Keratinocyte (primary cell): ENCODE results near the gene ZBTB39. TPM values are rescaled to one million over a fixed set of nuclear protein-coding genes. Genes with fewer than 3 reads are reported as not detected.
A peak's percentile ranks its signal among the peaks of the same experiment; 100 is the strongest.

Source experiments
- DNase-seq: peaks from one replicate; pipeline ENCODE4 v3.0.0-alpha.2; 2011; ENCODE audit warnings: low read depth, missing footprints, low spot score
- FAIRE-seq: peaks from 2 replicates; lab custom pipeline; 2011; peaks lifted over from hg19 to GRCh38; lab: Jason Lieb, UNC
- H2AFZ ChIP-seq: 2 replicates; pipeline ENCODE4 v1.6.0; 2012; ENCODE audit warnings: low read length, control low read depth, inconsistent platforms; ENCODE audit not compliant: control insufficient read depth
- H3K27ac ChIP-seq: 2 replicates; pipeline ENCODE4 v1.5.1; 2011; ENCODE audit warnings: low read length; ENCODE audit not compliant: control insufficient read depth, insufficient read depth
- H3K27me3 ChIP-seq: 3 replicates; pipeline ENCODE4 v1.6.0; 2011; ENCODE audit warnings: low read length; ENCODE audit not compliant: control insufficient read depth, insufficient read depth; ENCODE audit errors: extremely low read depth
- H3K36me3 ChIP-seq, 2 experiments: 2 replicates in 1 of 2; 3 replicates in 1 of 2; pipeline ENCODE4 v1.5.1; 2011; ENCODE audit warnings: low read length in 2 of 2, mild to moderate bottlenecking in 1 of 2; ENCODE audit not compliant: control insufficient read depth in 2 of 2, insufficient read depth in 2 of 2; ENCODE audit errors: extremely low read depth in 1 of 2
- H3K4me1 ChIP-seq: 3 replicates; pipeline ENCODE4 v1.5.1; 2011; ENCODE audit warnings: low read length; ENCODE audit not compliant: control insufficient read depth, insufficient read depth; ENCODE audit errors: extremely low read depth
- H3K4me2 ChIP-seq: 3 replicates; pipeline ENCODE4 v1.6.0; 2011; ENCODE audit warnings: low read depth, low read length; ENCODE audit not compliant: control insufficient read depth, insufficient read depth; ENCODE audit errors: extremely low read depth
- H3K4me3 ChIP-seq, 3 experiments: fragments of 200-600 bp in 1 of 3; sonication (generic) in 1 of 3; 2 replicates in 2 of 3; 3 replicates in 1 of 3; pipeline ENCODE4 v1.5.1; 2011 to 2016; ENCODE audit warnings: low read length in 3 of 3, mild to moderate bottlenecking in 3 of 3, control low read depth in 2 of 3, inconsistent platforms in 1 of 3, low read depth in 1 of 3, mixed read lengths in 1 of 3, mixed run types in 1 of 3, moderate library complexity in 1 of 3; ENCODE audit not compliant: control insufficient read depth in 2 of 3, insufficient read depth in 2 of 3; ENCODE audit errors: extremely low read depth in 1 of 3
- H3K79me2 ChIP-seq: 2 replicates; pipeline ENCODE4 v1.6.0; 2012; ENCODE audit warnings: low read length; ENCODE audit not compliant: control insufficient read depth, insufficient read depth
- H3K9ac ChIP-seq: 3 replicates; pipeline ENCODE4 v1.6.0; 2011; ENCODE audit warnings: low read length; ENCODE audit not compliant: control insufficient read depth, insufficient read depth; ENCODE audit errors: extremely low read depth
- H3K9me1 ChIP-seq: 3 replicates; pipeline ENCODE4 v1.6.0; 2011; ENCODE audit warnings: low read length; ENCODE audit not compliant: control insufficient read depth, insufficient read depth; ENCODE audit errors: extremely low read depth
- H3K9me3 ChIP-seq: 2 replicates; pipeline ENCODE4 v1.5.1; 2012; ENCODE audit warnings: low read depth, low read length; ENCODE audit not compliant: control insufficient read depth
- H4K20me1 ChIP-seq: 3 replicates; pipeline ENCODE4 v1.6.0; 2011; ENCODE audit warnings: low read length; ENCODE audit not compliant: control insufficient read depth, insufficient read depth; ENCODE audit errors: extremely low read depth
- CTCF ChIP-seq, 3 experiments: IDR thresholded peaks in 1 of 3; conservative IDR thresholded peaks in 1 of 3; optimal IDR thresholded peaks in 1 of 3; 2 replicates in 2 of 3; 3 replicates in 1 of 3; pipeline versions ENCODE3 to v1.5.1; 2011; ENCODE audit warnings: low read length in 3 of 3, mild to moderate bottlenecking in 3 of 3, moderate library complexity in 2 of 3, control low read depth in 1 of 3, inconsistent platforms in 1 of 3; ENCODE audit not compliant: insufficient read depth in 2 of 3; ENCODE audit errors: extremely low read depth in 1 of 3
- EZH2 ChIP-seq: IDR thresholded peaks from one replicate; pipeline ENCODE4 v1.6.1; 2012; ENCODE audit warnings: inconsistent platforms, mild to moderate bottlenecking, low read length, moderate library complexity
- dilution Hi-C: fragments of 300-500 bp; cut with MboI; formaldehyde crosslinking; loops from one replicate; pipeline ENCODE4 v1.7.0; 2020; ENCODE audit warnings: low sequenced_read_pairs; ENCODE audit not compliant: extremely low pct_ligation_motif_present
- polyA plus RNA-seq, 5 experiments: library from polyadenylated mRNA; depleted of rRNA in 3 of 5; stranded (reverse) in 3 of 5; stranded (forward) in 1 of 5; unstranded in 1 of 5; fragments of >200 nt; gene quantifications; 1 replicate in 1 of 5; 2 replicates in 3 of 5; 3 replicates in 1 of 5; pipeline versions ENCODE4 v1.2.1 to v1.2.3, GENCODE V29; 2011 to 2012; ENCODE audit warnings: missing spikeins in 2 of 5, low read depth in 1 of 5, low replicate concordance in 1 of 5

The ZBTB39 gene
- polyA plus RNA-seq, 1 donor (not counting 4 experiments of a cell fraction or from before 2014, with no cell fraction given) = 4.1 TPM

GRCh38 chr12:56958422-56958821, 47.9 kb downstream of the ZBTB39 start:
- no peak for TF ChIP-seq EZH2
- no peak for TF ChIP-seq CTCF (optimal IDR thresholded peaks at IDR 0.05 in 1 of 3, IDR thresholded peaks at IDR 0.05 in 1 of 3, conservative IDR thresholded peaks at IDR 0.05 in 1 of 3; ENCODE audit: extremely low read depth in 1 of 3, insufficient read depth in 2 of 3, low read length in 3 of 3)
- dilution Hi-C loops = no loop called here
- peaks cover 18% of the 10 kb centered on the region for H3K4me1 ChIP-seq
- DNase-seq = no peak
- H4K20me1 ChIP-seq = no peaks in the 10 kb centered on the region
- H2AFZ ChIP-seq = no peak overlapping the region
- H3K79me2 ChIP-seq = no peaks in the 10 kb centered on the region
- H3K9me1 ChIP-seq = no peaks in the 10 kb centered on the region
- no peak overlapping the region for H3K4me3 ChIP-seq
- H3K27ac ChIP-seq = no peak overlapping the region
- H3K27me3 ChIP-seq = no peaks in the 10 kb centered on the region
- no peak overlapping the region for H3K9ac ChIP-seq
- FAIRE-seq = no peak
- H3K36me3 ChIP-seq = no peaks in the 10 kb centered on the region
- peaks cover 6% of the 10 kb centered on the region for H3K9me3 ChIP-seq
- H3K4me2 ChIP-seq = no peak overlapping the region

- H3K36me3 ChIP-seq = no peaks in the 10 kb centered on the region
- H3K27me3 ChIP-seq = no peaks in the 10 kb centered on the region
- no peak within 1 kb of the TSS for H3K27ac ChIP-seq
- H4K20me1 ChIP-seq = no peaks in the 10 kb centered on the region
- no peaks in the 10 kb centered on the region for H3K9me1 ChIP-seq
- peak within 1 kb of the TSS; percentile 61 for H3K4me2 ChIP-seq
- H2AFZ ChIP-seq = no peak within 1 kb of the TSS
- H3K9ac ChIP-seq = peak within 1 kb of the TSS; percentile 3
- dilution Hi-C loops = no loop called here
- H3K4me3 ChIP-seq = no peak within 1 kb of the TSS
- FAIRE-seq (peak; percentile 97), DNase-seq (peak; percentile 71)
- TF ChIP-seq CTCF (optimal IDR thresholded peaks at IDR 0.05 in 1 of 3, IDR thresholded peaks at IDR 0.05 in 1 of 3, conservative IDR thresholded peaks at IDR 0.05 in 1 of 3; ENCODE audit: extremely low read depth in 1 of 3, insufficient read depth in 2 of 3, low read length in 3 of 3) = no peak
- TF ChIP-seq EZH2 = no peak
- H3K4me1 ChIP-seq = peaks cover 18% of the 10 kb centered on the region
- H3K9me3 ChIP-seq = peaks cover 6% of the 10 kb centered on the region
- H3K79me2 ChIP-seq = no peaks in the 10 kb centered on the region
Observed at GRCh38 chr12:56957229-56958052, 48.9 kb downstream of the ZBTB39 start, which contains the start of gene RDH16. Gene RDH16, minus strand, starts transcription at chr12:56957608. Its CDS starts 146 bp downstream, at chr12:56957462.
